Astrocyte of the cerebellum (primary cell): Measurements from ENCODE around the gene RBFOX2.

Source experiments
- DNase-seq: peaks from one replicate; pipeline ENCODE4 v3.0.0-alpha.2; 2011; ENCODE audit warnings: low read depth
- H3K4me3 ChIP-seq: 2 replicates; pipeline ENCODE4 v1.5.1; 2011; ENCODE audit warnings: mild to moderate bottlenecking, low read depth, low read length, moderate library complexity
- in situ Hi-C: cut with HindIII; loops from 2 replicates; pipeline ENCODE4 v1.10.0; 2017; ENCODE audit warnings: low sequenced_read_pairs
- TF ChIP-seq, protein P1 (sequence below): IDR thresholded peaks from 2 replicates; pipeline ENCODE4 v1.5.1; 2012; ENCODE audit warnings: low read length, low read depth, moderate library complexity, mild to moderate bottlenecking; ENCODE audit errors: missing control alignments

Gene RBFOX2

DNA sequence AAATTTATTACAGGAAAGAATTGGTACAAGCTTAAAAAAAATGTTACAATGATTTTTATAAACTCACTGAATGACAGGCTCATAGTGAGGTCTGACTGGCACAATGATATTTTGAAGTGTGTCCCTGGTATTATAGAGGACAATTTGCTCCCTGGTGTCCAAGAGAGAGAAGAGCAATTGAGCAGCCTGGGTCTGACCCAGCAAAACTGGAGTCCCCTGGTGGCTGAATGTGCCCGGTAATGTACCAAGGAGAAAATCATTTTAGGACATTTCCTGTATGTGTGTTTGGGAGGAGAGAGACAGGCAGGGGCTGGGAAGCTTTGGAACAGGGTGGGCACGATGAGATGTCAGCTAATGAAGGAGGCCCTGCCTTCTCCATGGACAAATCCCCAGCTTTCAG is 185.7 kb downstream of the RBFOX2 start:
- TF ChIP-seq, protein P1, sequence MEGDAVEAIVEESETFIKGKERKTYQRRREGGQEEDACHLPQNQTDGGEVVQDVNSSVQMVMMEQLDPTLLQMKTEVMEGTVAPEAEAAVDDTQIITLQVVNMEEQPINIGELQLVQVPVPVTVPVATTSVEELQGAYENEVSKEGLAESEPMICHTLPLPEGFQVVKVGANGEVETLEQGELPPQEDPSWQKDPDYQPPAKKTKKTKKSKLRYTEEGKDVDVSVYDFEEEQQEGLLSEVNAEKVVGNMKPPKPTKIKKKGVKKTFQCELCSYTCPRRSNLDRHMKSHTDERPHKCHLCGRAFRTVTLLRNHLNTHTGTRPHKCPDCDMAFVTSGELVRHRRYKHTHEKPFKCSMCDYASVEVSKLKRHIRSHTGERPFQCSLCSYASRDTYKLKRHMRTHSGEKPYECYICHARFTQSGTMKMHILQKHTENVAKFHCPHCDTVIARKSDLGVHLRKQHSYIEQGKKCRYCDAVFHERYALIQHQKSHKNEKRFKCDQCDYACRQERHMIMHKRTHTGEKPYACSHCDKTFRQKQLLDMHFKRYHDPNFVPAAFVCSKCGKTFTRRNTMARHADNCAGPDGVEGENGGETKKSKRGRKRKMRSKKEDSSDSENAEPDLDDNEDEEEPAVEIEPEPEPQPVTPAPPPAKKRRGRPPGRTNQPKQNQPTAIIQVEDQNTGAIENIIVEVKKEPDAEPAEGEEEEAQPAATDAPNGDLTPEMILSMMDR: peak; percentile 74
- in situ Hi-C loops: no loop called here
- no peak overlapping the region for H3K4me3 ChIP-seq
- no peak for DNase-seq

DNA sequence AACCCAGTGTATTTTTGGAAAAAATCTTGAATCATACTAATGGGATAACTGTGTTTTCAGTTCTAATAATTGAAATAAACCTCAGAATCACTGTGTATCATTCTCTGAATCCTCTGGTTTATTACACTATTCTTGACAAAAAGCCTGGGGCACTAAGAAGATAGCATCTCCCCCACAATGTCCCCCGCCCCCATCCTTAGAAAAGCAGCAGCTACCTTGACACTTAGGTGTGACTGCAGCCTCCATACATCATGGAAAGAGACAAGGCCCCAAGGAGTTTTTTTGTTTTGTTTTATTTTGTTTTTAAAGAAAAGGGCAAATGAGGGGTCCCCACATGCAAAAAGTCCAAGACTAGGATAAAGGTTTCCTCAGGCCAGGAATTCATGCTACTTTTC is 186.1 kb downstream of the RBFOX2 start:
- no peak overlapping the region for H3K4me3 ChIP-seq
- TF ChIP-seq, protein P1: no peak
- in situ Hi-C loops: no loop called here
- no peak for DNase-seq

DNA sequence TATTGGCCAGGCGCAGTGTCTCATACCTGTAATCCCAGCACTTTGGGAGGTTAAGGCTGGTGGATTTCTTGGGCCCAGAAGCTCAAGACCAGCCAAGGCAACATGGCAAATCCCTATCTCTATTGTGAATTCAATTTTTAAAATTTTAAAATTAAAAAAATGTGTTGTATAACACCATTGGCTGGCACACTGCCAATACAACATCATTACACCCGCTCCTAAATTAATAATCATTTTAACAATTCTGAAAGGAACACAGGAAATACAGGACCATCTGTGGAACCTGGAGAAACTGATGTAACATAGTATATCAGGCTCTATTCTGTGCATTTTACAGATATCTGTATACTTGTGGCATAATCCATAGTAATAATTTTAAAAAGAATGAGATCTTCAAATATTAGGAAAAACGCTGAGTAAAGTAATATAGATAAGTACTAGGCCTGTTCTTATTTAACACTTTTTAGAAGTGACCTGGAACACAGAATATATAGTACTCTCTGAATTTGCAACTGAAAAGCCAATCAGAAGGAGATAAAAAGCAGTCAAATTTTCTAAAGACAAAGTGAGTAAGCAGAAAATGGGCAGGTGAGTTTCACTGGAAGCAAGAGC is 186.6 kb downstream of the RBFOX2 start:
- H3K4me3 ChIP-seq: no peak overlapping the region
- DNase-seq: no peak
- in situ Hi-C loops: no loop called here
- TF ChIP-seq, protein P1: no peak

DNA sequence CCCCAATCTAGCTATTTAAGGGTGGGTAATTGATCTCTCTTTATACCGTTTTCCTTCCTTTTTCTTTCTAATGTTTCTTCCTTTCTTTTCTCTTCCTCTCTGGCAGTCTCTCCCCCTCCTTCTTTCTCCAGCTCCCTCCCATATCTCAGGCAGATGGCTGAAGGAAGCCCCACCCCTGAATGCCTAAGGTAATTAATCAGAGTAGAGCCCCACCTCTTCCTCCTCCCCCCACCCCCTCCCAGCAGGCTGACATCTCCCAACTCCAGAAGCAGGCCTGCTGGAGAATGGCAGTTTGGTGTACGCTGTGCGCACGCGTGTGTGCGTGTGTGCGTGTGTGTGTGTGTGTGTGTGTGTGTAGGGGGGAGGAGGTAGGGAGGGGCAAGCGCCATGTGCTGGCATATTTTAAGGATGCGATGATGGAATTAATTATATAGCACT is 188.3 kb downstream of the RBFOX2 start:
- peak overlapping the region; percentile 58 for H3K4me3 ChIP-seq
- in situ Hi-C loops: no loop called here
- DNase-seq: peak; percentile 87
- TF ChIP-seq, protein P1: no peak

DNA sequence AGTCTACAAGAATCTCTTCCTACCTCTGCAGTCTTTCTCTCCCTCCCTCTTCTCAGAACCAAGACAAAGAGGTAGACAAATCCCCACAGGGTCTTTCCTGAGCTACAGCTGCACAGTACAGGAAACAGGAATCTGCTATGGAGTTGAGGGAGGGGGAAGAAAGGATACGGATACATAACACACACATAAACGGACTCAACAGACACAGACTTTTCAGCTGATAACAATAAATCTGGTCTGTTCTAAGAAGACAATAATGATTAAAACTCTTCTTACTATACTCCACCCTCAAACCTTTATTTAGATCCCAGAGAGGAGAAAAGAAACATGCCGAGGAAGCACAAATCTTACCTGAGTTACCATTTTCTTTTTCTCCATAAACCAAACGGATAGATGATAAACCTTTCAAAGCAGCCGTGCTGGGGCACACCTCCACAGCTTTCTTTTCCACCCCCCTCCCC is 188.8 kb downstream of the RBFOX2 start:
- H3K4me3 ChIP-seq: peak overlapping the region; percentile 58
- in situ Hi-C loops: loop anchor here (5.0 kb wide), 2 partner anchors 48 to 102 kb away; no protein-coding TSS in a partner anchor
- TF ChIP-seq, protein P1: no peak
- DNase-seq: no peak

DNA sequence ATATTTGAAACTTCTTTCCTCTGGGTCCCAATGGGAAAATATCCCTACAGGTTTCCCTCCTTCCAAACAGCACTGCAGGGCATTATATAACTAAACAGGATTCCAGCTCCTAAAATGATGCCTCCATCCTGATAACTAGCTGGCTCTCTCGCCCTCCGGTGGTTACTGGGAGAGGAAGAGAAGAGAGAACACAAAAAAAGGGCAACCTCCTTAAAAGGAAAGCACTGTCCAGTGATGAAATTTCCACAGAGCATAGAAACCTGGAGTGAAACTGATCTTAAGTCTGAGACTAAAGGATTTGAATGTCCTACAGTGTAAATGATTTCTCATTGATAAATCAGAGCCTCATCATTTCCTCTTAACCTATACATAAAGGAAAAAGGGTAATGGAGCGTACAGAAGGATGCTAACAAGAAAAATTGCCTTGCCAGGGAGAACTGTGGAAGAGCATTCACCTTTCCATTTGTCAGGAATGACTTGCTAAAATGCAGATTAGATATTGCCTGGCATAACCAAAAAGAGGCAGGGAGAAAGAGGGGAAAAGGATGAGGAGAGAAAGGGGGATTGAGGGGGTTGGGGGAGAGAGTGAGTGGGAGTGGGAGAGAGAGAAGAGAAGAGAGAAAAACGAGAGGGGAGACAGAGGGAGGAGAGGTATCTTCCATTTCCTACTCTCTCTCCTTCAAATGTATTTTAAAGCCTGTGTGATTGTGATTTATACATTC is 189.6 kb downstream of the RBFOX2 start:
- peak overlapping the region; percentile 58 for H3K4me3 ChIP-seq
- peak; percentile 54 for DNase-seq
- in situ Hi-C loops: loop anchor here (5.0 kb wide), 2 partner anchors 47 to 103 kb away; no protein-coding TSS in a partner anchor
- TF ChIP-seq, protein P1: peak; percentile 60
